Mesenchymal stem cell (in vitro differentiated cells and primary cell): ENCODE data around the gene ZSCAN5C.
"Not testable (repeated sequence)": the region's sequence is repeated elsewhere in the genome, so short reads cannot be mapped to it uniquely, and the experiment has no call there.

Experiments used
- DNase-seq: peaks from one replicate; pipeline ENCODE4 v3.0.0-alpha.2; 2013
- H2AFZ ChIP-seq: one replicate; pipeline ENCODE4 v1.6.1; 2013; ENCODE audit warnings: low read depth, mild to moderate bottlenecking, control low read depth, inconsistent platforms, low read length, moderate library complexity
- H2AK5ac ChIP-seq: 2 replicates; pipeline ENCODE4 v1.6.1; 2013; ENCODE audit warnings: low read length, moderate library complexity, mild to moderate bottlenecking, inconsistent platforms; ENCODE audit not compliant: severe bottlenecking
- H2BK120ac ChIP-seq: one replicate; pipeline ENCODE4 v1.6.1; 2013; ENCODE audit warnings: low read depth, mild to moderate bottlenecking, inconsistent platforms, low read length, moderate library complexity
- H2BK12ac ChIP-seq, 2 experiments: one replicate each; pipeline ENCODE4 v1.6.1; 2013; ENCODE audit warnings: inconsistent platforms in 2 of 2, low read length in 2 of 2, mild to moderate bottlenecking in 2 of 2, moderate library complexity in 2 of 2, control low read depth in 1 of 2
- H2BK15ac ChIP-seq: one replicate; pipeline ENCODE4 v1.6.1; 2013; ENCODE audit warnings: mild to moderate bottlenecking, low read depth, inconsistent platforms; ENCODE audit not compliant: poor library complexity, severe bottlenecking
- H2BK5ac ChIP-seq: 2 replicates; pipeline ENCODE4 v1.6.1; 2013; ENCODE audit warnings: low read depth, mild to moderate bottlenecking, low read length, control low read depth, inconsistent platforms; ENCODE audit not compliant: poor library complexity, severe bottlenecking
- H3K14ac ChIP-seq, 2 experiments: one replicate each; pipeline ENCODE4 v1.6.1; 2013; ENCODE audit warnings: inconsistent platforms in 2 of 2, low read length in 2 of 2, control low read depth in 1 of 2, mild to moderate bottlenecking in 1 of 2, moderate library complexity in 1 of 2
- H3K18ac ChIP-seq, 2 experiments: one replicate each; pipeline ENCODE4 v1.6.1; 2013; ENCODE audit warnings: inconsistent platforms in 2 of 2, low read length in 2 of 2, control low read depth in 1 of 2, low read depth in 1 of 2, mild to moderate bottlenecking in 1 of 2
- H3K23ac ChIP-seq, 2 experiments: one replicate each; pipeline ENCODE4 v1.6.1; 2013; ENCODE audit warnings: inconsistent platforms in 2 of 2, low read length in 2 of 2, mild to moderate bottlenecking in 2 of 2, moderate library complexity in 2 of 2, control low read depth in 1 of 2
- H3K27ac ChIP-seq: 2 replicates; pipeline ENCODE4 v1.5.1; 2013; ENCODE audit warnings: mild to moderate bottlenecking, moderate library complexity, low read length, control low read depth, inconsistent platforms; ENCODE audit not compliant: poor library complexity, severe bottlenecking
- H3K27me3 ChIP-seq, 2 experiments: 2 replicates each; pipeline versions ENCODE4 v1.6.1 to v1.7.0; 2013; ENCODE audit warnings: low read length in 2 of 2, mild to moderate bottlenecking in 2 of 2, moderate library complexity in 2 of 2, control low read depth in 1 of 2, inconsistent platforms in 1 of 2; ENCODE audit not compliant: control insufficient read depth in 1 of 2, insufficient read depth in 1 of 2
- H3K36me3 ChIP-seq, 2 experiments: 2 replicates each; pipeline versions ENCODE4 v1.6.1 to v1.7.0; 2013; ENCODE audit warnings: low read length in 2 of 2, control low read depth in 1 of 2, inconsistent platforms in 1 of 2, low read depth in 1 of 2, mild to moderate bottlenecking in 1 of 2; ENCODE audit not compliant: insufficient read depth in 2 of 2, control insufficient read depth in 1 of 2
- H3K4ac ChIP-seq, 2 experiments: one replicate each; pipeline ENCODE4 v1.6.1; 2013; ENCODE audit warnings: inconsistent platforms in 2 of 2, low read length in 2 of 2, mild to moderate bottlenecking in 2 of 2, moderate library complexity in 2 of 2, control low read depth in 1 of 2, low read depth in 1 of 2
- H3K4me1 ChIP-seq: 2 replicates; pipeline ENCODE4 v1.6.1; 2013; ENCODE audit warnings: low read depth, low read length, control low read depth; ENCODE audit not compliant: control insufficient read depth, insufficient read depth
- H3K4me2 ChIP-seq: 2 replicates; pipeline ENCODE4 v1.6.1; 2013; ENCODE audit warnings: low read length, mild to moderate bottlenecking, inconsistent platforms; ENCODE audit not compliant: poor library complexity, severe bottlenecking
- H3K4me3 ChIP-seq, 2 experiments: 2 replicates each; pipeline versions ENCODE4 v1.5.1 to v1.7.0; 2013; ENCODE audit warnings: low read length in 2 of 2, mild to moderate bottlenecking in 2 of 2, control low read depth in 1 of 2, low read depth in 1 of 2; ENCODE audit not compliant: insufficient read depth in 1 of 2
- H3K79me1 ChIP-seq: replicated peaks from 2 replicates; pipeline ENCODE4 v1.6.1; 2013; ENCODE audit warnings: mild to moderate bottlenecking, control low read depth, low read length, inconsistent platforms; ENCODE audit not compliant: poor library complexity, severe bottlenecking
- H3K9ac ChIP-seq: 2 replicates; pipeline ENCODE4 v1.7.0; 2013; ENCODE audit warnings: mild to moderate bottlenecking, low read length, moderate library complexity
- H3K9me3 ChIP-seq: 2 replicates; pipeline ENCODE4 v1.7.0; 2013; ENCODE audit warnings: mild to moderate bottlenecking, low read length; ENCODE audit not compliant: control insufficient read depth
- H4K8ac ChIP-seq: one replicate; pipeline ENCODE4 v1.6.1; 2013; ENCODE audit warnings: inconsistent platforms, mild to moderate bottlenecking, low read length, moderate library complexity
- H4K91ac ChIP-seq: one replicate; pipeline ENCODE4 v1.6.1; 2013; ENCODE audit warnings: mild to moderate bottlenecking, low read length, inconsistent platforms
- whole genome bisulfite sequencing: methylation state at CpG from one replicate; pipeline ENCODE4 v1.1.7; 2013; ENCODE audit warnings: mixed read lengths; 5-methylcytosine and 5-hydroxymethylcytosine counted together

The ZSCAN5C gene

DNA sequence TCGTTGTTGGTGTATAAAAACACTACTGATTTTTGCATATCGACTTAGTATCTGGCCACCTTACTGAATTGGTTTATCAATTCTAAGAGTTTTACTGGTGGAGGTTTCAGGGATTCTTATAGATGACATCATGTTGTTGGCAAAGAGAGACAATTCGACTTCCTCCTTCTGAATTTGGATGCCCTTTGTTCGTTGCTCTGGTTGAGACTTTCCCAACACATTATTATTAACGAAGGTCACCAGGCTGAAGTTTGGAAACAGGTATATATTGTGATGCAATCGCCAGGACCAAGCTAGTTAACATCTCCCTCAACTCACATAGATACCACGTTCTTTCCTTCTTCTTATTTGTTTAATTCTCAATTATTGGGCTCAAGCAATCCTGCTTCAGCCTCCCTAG lies 2.4 kb upstream of the ZSCAN5C start:
- Histone ChIP-seq H3K79me1 (no peaks in the 10 kb centered on the region), H2AK5ac (no peak overlapping the region), H2BK120ac (no peak overlapping the region), H2BK15ac (no peak overlapping the region), H2BK5ac (no peak overlapping the region), H2BK12ac (no peak overlapping the region), H3K27ac (no peak overlapping the region), H3K27me3 (no peaks in the 10 kb centered on the region), H3K4ac (no peak overlapping the region), H4K91ac (no peak overlapping the region), H3K23ac (no peak overlapping the region), H3K9me3 (no peaks in the 10 kb centered on the region), H3K4me1 (no peaks in the 10 kb centered on the region), H3K4me2 (no peak overlapping the region), H4K8ac (no peak overlapping the region), H3K9ac (no peak overlapping the region), H3K18ac (no peak overlapping the region), H3K14ac (no peak overlapping the region), H2AFZ (no peak overlapping the region), H3K4me3 (no peak overlapping the region), H3K36me3 (no peaks in the 10 kb centered on the region)
- no peak for DNase-seq
- WGBS: 68% methylated on average over 5 of the region's 7 CpGs

DNA sequence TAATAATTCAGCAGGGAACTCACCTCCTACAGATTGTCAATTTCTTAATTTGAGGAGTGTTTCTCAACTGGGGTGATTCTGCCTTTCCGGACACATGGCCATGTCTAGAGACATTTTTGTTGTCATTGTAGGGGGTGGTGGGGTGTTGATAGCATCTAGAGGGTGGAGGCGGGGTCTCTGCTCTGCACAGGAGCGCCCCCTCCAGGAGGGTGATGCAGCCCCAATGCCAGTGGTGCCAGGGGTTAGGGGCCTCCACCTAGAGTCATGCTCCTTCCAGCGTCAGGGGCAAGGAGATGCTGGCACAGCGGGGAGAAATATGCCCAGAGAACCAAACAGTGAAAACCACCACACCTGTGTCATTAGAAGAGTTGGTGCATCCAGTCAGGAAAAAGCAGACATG lies 5.5 kb downstream of the ZSCAN5C start:
- not testable (repeated sequence) for H3K4me1 ChIP-seq, H2BK15ac ChIP-seq, H2AFZ ChIP-seq, H3K36me3 ChIP-seq, H3K27me3 ChIP-seq, H2BK12ac ChIP-seq, H3K79me1 ChIP-seq, H3K4me3 ChIP-seq, H3K4ac ChIP-seq, H3K23ac ChIP-seq, H3K27ac ChIP-seq, DNase-seq, H3K18ac ChIP-seq, H3K4me2 ChIP-seq, H3K9ac ChIP-seq, H4K8ac ChIP-seq, H2BK120ac ChIP-seq, H2AK5ac ChIP-seq, H4K91ac ChIP-seq, H2BK5ac ChIP-seq, H3K14ac ChIP-seq, H3K9me3 ChIP-seq
- WGBS: 51% methylated on average over 5 of the region's 5 CpGs

DNA sequence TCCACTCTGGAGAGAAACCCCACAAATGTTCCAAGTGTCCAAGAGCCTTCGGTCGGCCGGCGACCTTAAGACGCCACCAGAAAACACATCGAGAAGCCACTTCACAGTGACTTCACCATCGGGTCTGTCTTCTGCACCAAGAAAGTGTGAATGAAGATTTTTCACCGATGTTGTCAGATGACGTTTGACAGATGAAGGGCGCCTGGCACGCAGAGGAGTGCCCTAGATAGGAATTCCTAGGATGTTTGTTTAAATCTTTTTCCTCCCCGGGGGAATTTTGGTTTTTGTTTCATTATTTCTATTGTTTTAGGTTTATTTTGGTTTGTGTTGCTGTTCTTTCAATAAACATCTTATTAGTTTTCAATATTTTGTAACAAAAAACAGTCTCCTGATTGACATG lies 7.0 kb downstream of the ZSCAN5C start:
- Histone ChIP-seq H3K27me3 (no peaks in the 10 kb centered on the region), H3K79me1 (no peaks in the 10 kb centered on the region), H2BK120ac (no peak overlapping the region), H3K27ac (no peak overlapping the region), H4K8ac (no peak overlapping the region), H3K4me2 (no peak overlapping the region), H3K36me3 (no peaks in the 10 kb centered on the region), H3K18ac (no peak overlapping the region), H3K4me3 (no peak overlapping the region), H2BK15ac (no peak overlapping the region), H3K9me3 (no peaks in the 10 kb centered on the region), H3K14ac (no peak overlapping the region), H4K91ac (no peak overlapping the region), H3K9ac (no peak overlapping the region), H3K4ac (no peak overlapping the region), H2AFZ (no peak overlapping the region), H2BK5ac (no peak overlapping the region), H3K23ac (no peak overlapping the region), H3K4me1 (no peaks in the 10 kb centered on the region), H2BK12ac (no peak overlapping the region), H2AK5ac (no peak overlapping the region)
- 85% methylated on average over 11 of the region's 12 CpGs for WGBS
- no peak for DNase-seq

DNA sequence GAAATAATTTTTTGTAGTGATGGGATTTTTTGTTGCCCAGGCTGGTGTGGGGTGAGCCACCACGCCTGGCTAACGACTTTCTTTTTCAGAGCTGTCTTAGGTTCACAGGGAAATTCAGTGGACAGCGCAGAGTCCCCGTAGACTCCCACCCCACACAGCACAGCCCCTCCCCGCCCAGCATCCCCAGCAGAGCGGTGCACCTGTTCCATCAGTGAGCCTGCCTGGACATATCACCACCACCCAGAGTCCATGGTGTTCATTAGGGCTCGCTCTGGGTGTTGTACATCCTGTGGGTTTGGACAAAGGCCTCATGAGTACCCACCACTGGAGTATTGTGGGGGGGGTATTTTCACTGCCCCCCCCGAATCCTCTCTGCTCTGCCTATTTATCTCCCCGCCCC lies 8.0 kb downstream of the ZSCAN5C start:
- H2AFZ ChIP-seq, H3K4me2 ChIP-seq, H3K27me3 ChIP-seq, H2BK120ac ChIP-seq, H2BK5ac ChIP-seq, H2AK5ac ChIP-seq, H2BK12ac ChIP-seq, H3K4me1 ChIP-seq, H3K4ac ChIP-seq, H4K8ac ChIP-seq, H3K23ac ChIP-seq, H3K14ac ChIP-seq, H2BK15ac ChIP-seq, H3K36me3 ChIP-seq, H3K9ac ChIP-seq, H3K18ac ChIP-seq, H4K91ac ChIP-seq, H3K4me3 ChIP-seq, H3K79me1 ChIP-seq, H3K27ac ChIP-seq, DNase-seq, H3K9me3 ChIP-seq: not testable (repeated sequence)
- WGBS: 89% methylated on average over 4 of the region's 9 CpGs
